ENCODE data around the gene TBCD.

Gene TBCD

GRCh38 chr17:82959242-82959930 lies 207.5 kb downstream of the TBCD start:
- Histone ChIP-seq H3K9ac (ENCODE audit: low read length) (no peak overlapping the region), H3F3A (ENCODE audit: insufficient read depth, low read length) (no peaks in the 10 kb centered on the region), H3K27me3 (replicated peaks; ENCODE audit: insufficient read depth, low read length) (peaks cover 31% of the 10 kb centered on the region), H3K9me3 (replicated peaks; ENCODE audit: insufficient read depth, low read length) (no peaks in the 10 kb centered on the region), H3K9me2 (replicated peaks; ENCODE audit: insufficient read depth, low read length) (no peaks in the 10 kb centered on the region), H2AFZ (ENCODE audit: low read length) (no peak overlapping the region), H3K4me1 (ENCODE audit: low read length) (no peaks in the 10 kb centered on the region), H3K27ac (ENCODE audit: low read length) (no peak overlapping the region), H3K4me3 (ENCODE audit: low read length) (no peak overlapping the region), H3K4me2 (ENCODE audit: low read depth, low read length) (no peak overlapping the region), H4K20me1 (ENCODE audit: insufficient read depth, low read length) (no peaks in the 10 kb centered on the region), H3K79me2 (ENCODE audit: low read length) (no peaks in the 10 kb centered on the region), H3K36me3 (replicated peaks; ENCODE audit: insufficient read depth, low read length) (no peaks in the 10 kb centered on the region)
- DNase-seq: no peak
- TF ChIP-seq CTCF (IDR thresholded peaks at IDR 0.05; ENCODE audit: low read length) (no peak), EZH2phosphoT487 (IDR thresholded peaks at IDR 0.05; ENCODE audit: low read length) (no peak), EZH2 (optimal IDR thresholded peaks at IDR 0.05; ENCODE audit: low read depth, low read length) (no peak)

- Histone ChIP-seq H3K4me2 (ENCODE audit: low read depth, low read length) (no peak overlapping the region), H3K9me2 (replicated peaks; ENCODE audit: insufficient read depth, low read length) (no peaks in the 10 kb centered on the region), H3K4me1 (ENCODE audit: low read length) (no peaks in the 10 kb centered on the region), H3K9me3 (replicated peaks; ENCODE audit: insufficient read depth, low read length) (no peaks in the 10 kb centered on the region), H3K9ac (ENCODE audit: low read length) (no peak overlapping the region), H2AFZ (ENCODE audit: low read length) (no peak overlapping the region), H3K36me3 (replicated peaks; ENCODE audit: insufficient read depth, low read length) (no peaks in the 10 kb centered on the region), H3K27ac (ENCODE audit: low read length) (no peak overlapping the region), H3K4me3 (ENCODE audit: low read length) (no peak overlapping the region), H3K27me3 (replicated peaks; ENCODE audit: insufficient read depth, low read length) (peaks cover 31% of the 10 kb centered on the region), H3F3A (ENCODE audit: insufficient read depth, low read length) (no peaks in the 10 kb centered on the region), H4K20me1 (ENCODE audit: insufficient read depth, low read length) (no peaks in the 10 kb centered on the region), H3K79me2 (ENCODE audit: low read length) (no peaks in the 10 kb centered on the region)
- DNase-seq: no peak
- TF ChIP-seq CTCF (IDR thresholded peaks at IDR 0.05; ENCODE audit: low read length) (no peak), EZH2 (optimal IDR thresholded peaks at IDR 0.05; ENCODE audit: low read depth, low read length) (no peak), EZH2phosphoT487 (IDR thresholded peaks at IDR 0.05; ENCODE audit: low read length) (no peak)
Observed at GRCh38 chr17:82959990-82960418, 208.1 kb downstream of the TBCD start.

GRCh38 chr17:82960419-82961271 lies 208.8 kb downstream of the TBCD start:
- H3K27me3 ChIP-seq (replicated peaks; ENCODE audit: insufficient read depth, low read length): peaks cover 35% of the 10 kb centered on the region
- H3K9ac ChIP-seq (ENCODE audit: low read length): no peak overlapping the region
- H3K9me3 ChIP-seq (replicated peaks; ENCODE audit: insufficient read depth, low read length): no peaks in the 10 kb centered on the region
- DNase-seq: no peak
- H3K27ac ChIP-seq (ENCODE audit: low read length): no peak overlapping the region
- no peak overlapping the region for H3K4me2 ChIP-seq (ENCODE audit: low read depth, low read length)
- TF ChIP-seq CTCF (IDR thresholded peaks at IDR 0.05; ENCODE audit: low read length) (no peak), EZH2 (optimal IDR thresholded peaks at IDR 0.05; ENCODE audit: low read depth, low read length) (no peak), EZH2phosphoT487 (IDR thresholded peaks at IDR 0.05; ENCODE audit: low read length) (no peak)
- H3K79me2 ChIP-seq (ENCODE audit: low read length): no peaks in the 10 kb centered on the region
- H3K9me2 ChIP-seq (replicated peaks; ENCODE audit: insufficient read depth, low read length): no peaks in the 10 kb centered on the region
- no peaks in the 10 kb centered on the region for H3K4me1 ChIP-seq (ENCODE audit: low read length)
- H3F3A ChIP-seq (ENCODE audit: insufficient read depth, low read length): no peaks in the 10 kb centered on the region
- no peak overlapping the region for H3K4me3 ChIP-seq (ENCODE audit: low read length)
- no peaks in the 10 kb centered on the region for H4K20me1 ChIP-seq (ENCODE audit: insufficient read depth, low read length)
- H2AFZ ChIP-seq (ENCODE audit: low read length): no peak overlapping the region
- no peaks in the 10 kb centered on the region for H3K36me3 ChIP-seq (replicated peaks; ENCODE audit: insufficient read depth, low read length)
